Activated B cell treated with CpG ODN at 0.5 μM for 24 hours (primary cell): Measurements from ENCODE around the gene VLDLR. TPM values are rescaled to one million over a fixed set of nuclear protein-coding genes. Genes with fewer than 3 reads are reported as not detected.

ENCODE experiments used
- ATAC-seq: fragments of 200-7000 bp; cut with Tn5 transposase; one replicate; pipeline ENCODE4 v1.10.0; 2021; ENCODE audit warnings: low read depth, mild to moderate bottlenecking, moderate library complexity
- CTCF ChIA-PET: fragments of 350-600 bp; sonication (Branson Sonifier 250); formaldehyde crosslinking; loops from one replicate; lab custom pipeline; 2021; ENCODE audit warnings: antibody characterized with exemption; lab: Charles Lee
- POLR2A ChIA-PET: fragments of 350-600 bp; sonication (Branson Sonifier 250); formaldehyde crosslinking; loops from one replicate; lab custom pipeline; 2021; ENCODE audit warnings: antibody characterized with exemption; lab: Charles Lee
- DNase-seq: peaks from one replicate; pipeline ENCODE4 v3.0.0; 2022
- H3K27ac Mint-ChIP-seq: one replicate; pipeline ENCODE4 v1.8.0; 2020; ENCODE audit warnings: mixed read lengths
- H3K27me3 Mint-ChIP-seq: one replicate; pipeline ENCODE4 v1.8.0; 2021; ENCODE audit warnings: mixed read lengths
- H3K36me3 Mint-ChIP-seq: one replicate; pipeline ENCODE4 v1.8.0; 2021; ENCODE audit warnings: low read depth, mixed read lengths
- H3K4me1 Mint-ChIP-seq: one replicate; pipeline ENCODE4 v1.8.0; 2021; ENCODE audit warnings: mixed read lengths
- H3K4me3 Mint-ChIP-seq: one replicate; pipeline ENCODE4 v1.8.0; 2020; ENCODE audit warnings: mild to moderate bottlenecking, mixed read lengths
- H3K9me3 Mint-ChIP-seq: one replicate; pipeline ENCODE4 v1.8.0; 2020; ENCODE audit warnings: mixed read lengths
- intact Hi-C: fragments of 100-400 bp; cut with micrococcal nuclease; formaldehyde crosslinking; loops from one replicate; pipeline ENCODE4 v1.15.1; 2024
- total RNA-seq: library from RNA; stranded (reverse); gene quantifications from 2 replicates; pipeline ENCODE4 v1.2.3, GENCODE V29; 2022
- TF ChIP-seq, protein P1 (sequence below): fragments of 200-600 bp; IDR thresholded peaks from one replicate; pipeline ENCODE4 v1.8.0; 2022; ENCODE audit warnings: antibody characterized with exemption, mild to moderate bottlenecking

Gene VLDLR
- total RNA-seq, 1 donor from 2014 or later = 1.3 TPM

- CTCF ChIA-PET = no interaction called here
- no peaks in the 10 kb centered on the region for H3K36me3 Mint-ChIP-seq
- POLR2A ChIA-PET = no interaction called here
- H3K27ac Mint-ChIP-seq = no peak overlapping the region
- H3K27me3 Mint-ChIP-seq = no peaks in the 10 kb centered on the region
- TF ChIP-seq, protein P1, sequence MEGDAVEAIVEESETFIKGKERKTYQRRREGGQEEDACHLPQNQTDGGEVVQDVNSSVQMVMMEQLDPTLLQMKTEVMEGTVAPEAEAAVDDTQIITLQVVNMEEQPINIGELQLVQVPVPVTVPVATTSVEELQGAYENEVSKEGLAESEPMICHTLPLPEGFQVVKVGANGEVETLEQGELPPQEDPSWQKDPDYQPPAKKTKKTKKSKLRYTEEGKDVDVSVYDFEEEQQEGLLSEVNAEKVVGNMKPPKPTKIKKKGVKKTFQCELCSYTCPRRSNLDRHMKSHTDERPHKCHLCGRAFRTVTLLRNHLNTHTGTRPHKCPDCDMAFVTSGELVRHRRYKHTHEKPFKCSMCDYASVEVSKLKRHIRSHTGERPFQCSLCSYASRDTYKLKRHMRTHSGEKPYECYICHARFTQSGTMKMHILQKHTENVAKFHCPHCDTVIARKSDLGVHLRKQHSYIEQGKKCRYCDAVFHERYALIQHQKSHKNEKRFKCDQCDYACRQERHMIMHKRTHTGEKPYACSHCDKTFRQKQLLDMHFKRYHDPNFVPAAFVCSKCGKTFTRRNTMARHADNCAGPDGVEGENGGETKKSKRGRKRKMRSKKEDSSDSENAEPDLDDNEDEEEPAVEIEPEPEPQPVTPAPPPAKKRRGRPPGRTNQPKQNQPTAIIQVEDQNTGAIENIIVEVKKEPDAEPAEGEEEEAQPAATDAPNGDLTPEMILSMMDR = no peak
- H3K4me1 Mint-ChIP-seq = no peaks in the 10 kb centered on the region
- no peaks in the 10 kb centered on the region for H3K9me3 Mint-ChIP-seq
- intact Hi-C loops = no loop called here
- ATAC-seq (no peak), DNase-seq (no peak)
- H3K4me3 Mint-ChIP-seq = no peak overlapping the region
These were observed 67.0 kb downstream of the VLDLR start for GRCh38 chr9:2688636-2689035.

DNA sequence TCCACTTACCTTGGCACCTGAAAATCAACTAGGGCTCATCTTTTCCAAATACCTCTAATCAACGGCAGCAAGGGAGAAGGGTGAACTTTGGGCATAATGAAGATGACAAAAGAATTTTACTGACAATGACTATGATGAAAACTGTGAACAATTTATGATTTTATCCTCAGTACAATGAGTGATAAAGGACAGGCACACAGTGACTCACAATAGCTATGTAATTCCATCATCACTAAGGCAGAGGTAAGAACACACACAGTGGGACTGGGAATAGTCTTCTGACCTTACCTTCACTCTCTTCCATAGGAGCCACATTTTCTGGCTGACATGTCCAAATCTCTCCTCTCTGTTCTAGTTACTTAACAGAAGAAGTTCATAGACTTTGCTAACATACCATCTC lies 69.6 kb downstream of the VLDLR start:
- ChIA-PET CTCF (no interaction called here), POLR2A (no interaction called here)
- Mint-ChIP-seq H3K4me3 (no peak overlapping the region), H3K27me3 (no peaks in the 10 kb centered on the region), H3K27ac (no peak overlapping the region), H3K9me3 (no peaks in the 10 kb centered on the region), H3K4me1 (no peaks in the 10 kb centered on the region), H3K36me3 (no peaks in the 10 kb centered on the region)
- TF ChIP-seq, protein P1 = no peak
- intact Hi-C loops = no loop called here
- ATAC-seq = no peak
- no peak for DNase-seq

- TF ChIP-seq, protein P1 = no peak
- no peaks in the 10 kb centered on the region for H3K4me1 Mint-ChIP-seq
- H3K36me3 Mint-ChIP-seq = no peaks in the 10 kb centered on the region
- ATAC-seq (no peak), DNase-seq (no peak)
- H3K27me3 Mint-ChIP-seq = no peaks in the 10 kb centered on the region
- no peaks in the 10 kb centered on the region for H3K9me3 Mint-ChIP-seq
- H3K4me3 Mint-ChIP-seq = no peak overlapping the region
- H3K27ac Mint-ChIP-seq = no peak overlapping the region
- ChIA-PET POLR2A (no interaction called here), CTCF (no interaction called here)
- intact Hi-C loops = no loop called here
These were observed 70.0 kb downstream of the VLDLR start for GRCh38 chr9:2691626-2692025.

- Mint-ChIP-seq H3K4me3 (no peak overlapping the region), H3K9me3 (no peaks in the 10 kb centered on the region), H3K4me1 (peaks cover 11% of the 10 kb centered on the region), H3K27ac (no peak overlapping the region), H3K27me3 (no peaks in the 10 kb centered on the region), H3K36me3 (no peaks in the 10 kb centered on the region)
- no peak for ATAC-seq
- CTCF ChIA-PET = no interaction called here
- intact Hi-C loops = no loop called here
- TF ChIP-seq, protein P1 = no peak
- DNase-seq = no peak
- POLR2A ChIA-PET = no interaction called here
These were observed 71.5 kb downstream of the VLDLR start for GRCh38 chr9:2693056-2693455.

DNA sequence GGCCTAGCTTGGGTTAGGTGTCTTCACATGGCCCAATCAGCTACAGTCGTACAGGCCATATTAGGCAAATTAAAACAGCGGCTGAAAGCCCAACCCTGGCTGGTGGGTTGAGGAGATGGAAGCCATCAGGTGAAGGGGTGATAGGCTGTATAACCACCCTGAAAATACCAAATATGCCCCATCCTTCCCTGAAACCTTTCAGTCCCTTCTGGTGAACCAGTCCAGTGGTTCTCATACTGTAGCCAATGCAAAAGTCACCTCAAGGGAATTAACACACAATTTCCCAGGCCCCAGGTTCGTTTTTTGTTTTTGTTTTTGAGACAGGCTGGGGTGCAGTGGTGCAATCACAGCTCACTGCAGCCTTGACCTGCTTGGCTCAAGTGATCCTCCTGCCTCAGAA lies 75.9 kb downstream of the VLDLR start:
- no peak overlapping the region for H3K27ac Mint-ChIP-seq
- POLR2A ChIA-PET = no interaction called here

More for the DNA sequence above, 75.9 kb downstream of the VLDLR start:
- Mint-ChIP-seq H3K9me3 (no peaks in the 10 kb centered on the region), H3K4me1 (peaks cover 12% of the 10 kb centered on the region), H3K27me3 (no peaks in the 10 kb centered on the region), H3K4me3 (no peak overlapping the region), H3K36me3 (no peaks in the 10 kb centered on the region)
- DNase-seq (no peak), ATAC-seq (peak; percentile 74)
- CTCF ChIA-PET = no interaction called here
- intact Hi-C loops = no loop called here
- TF ChIP-seq, protein P1 = no peak
